Measurements from ENCODE around the gene RHBDL3.

Gene RHBDL3

DNA sequence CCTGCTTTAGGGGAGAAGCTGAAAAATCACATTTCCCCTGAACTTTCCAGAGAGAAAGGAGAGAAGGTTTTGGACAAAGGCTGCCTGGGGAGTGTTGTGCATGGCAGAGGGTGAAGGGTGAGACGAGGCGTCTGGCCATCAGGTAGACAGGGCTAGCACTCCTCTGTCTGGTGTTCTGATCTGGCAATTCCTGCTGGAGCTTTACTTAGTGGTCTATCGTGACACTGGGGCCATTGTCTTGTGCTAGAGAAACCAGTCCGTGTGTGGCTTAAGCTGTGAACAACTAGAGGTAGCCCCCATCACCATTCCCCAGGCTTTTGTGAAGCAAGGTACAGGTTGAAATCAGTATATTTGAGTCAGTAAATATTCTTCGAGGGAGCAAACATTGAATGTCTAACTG is 8.5 kb downstream of the RHBDL3 start:
- TF ChIP-seq, protein P1, sequence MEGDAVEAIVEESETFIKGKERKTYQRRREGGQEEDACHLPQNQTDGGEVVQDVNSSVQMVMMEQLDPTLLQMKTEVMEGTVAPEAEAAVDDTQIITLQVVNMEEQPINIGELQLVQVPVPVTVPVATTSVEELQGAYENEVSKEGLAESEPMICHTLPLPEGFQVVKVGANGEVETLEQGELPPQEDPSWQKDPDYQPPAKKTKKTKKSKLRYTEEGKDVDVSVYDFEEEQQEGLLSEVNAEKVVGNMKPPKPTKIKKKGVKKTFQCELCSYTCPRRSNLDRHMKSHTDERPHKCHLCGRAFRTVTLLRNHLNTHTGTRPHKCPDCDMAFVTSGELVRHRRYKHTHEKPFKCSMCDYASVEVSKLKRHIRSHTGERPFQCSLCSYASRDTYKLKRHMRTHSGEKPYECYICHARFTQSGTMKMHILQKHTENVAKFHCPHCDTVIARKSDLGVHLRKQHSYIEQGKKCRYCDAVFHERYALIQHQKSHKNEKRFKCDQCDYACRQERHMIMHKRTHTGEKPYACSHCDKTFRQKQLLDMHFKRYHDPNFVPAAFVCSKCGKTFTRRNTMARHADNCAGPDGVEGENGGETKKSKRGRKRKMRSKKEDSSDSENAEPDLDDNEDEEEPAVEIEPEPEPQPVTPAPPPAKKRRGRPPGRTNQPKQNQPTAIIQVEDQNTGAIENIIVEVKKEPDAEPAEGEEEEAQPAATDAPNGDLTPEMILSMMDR (IDR thresholded peaks at IDR 0.05; ENCODE audit: low read length), result no peak
- TF ChIP-seq EZH2phosphoT487 (IDR thresholded peaks at IDR 0.05; ENCODE audit: low read length) (no peak), EZH2 (optimal IDR thresholded peaks at IDR 0.05; ENCODE audit: low read depth, low read length) (no peak)
- DNase-seq, result no peak
- Histone ChIP-seq H3F3A (ENCODE audit: insufficient read depth, low read length) (no peaks in the 10 kb centered on the region), H2AFZ (ENCODE audit: low read length) (no peak overlapping the region), H3K79me2 (ENCODE audit: low read length) (no peaks in the 10 kb centered on the region), H3K4me2 (ENCODE audit: low read depth, low read length) (no peak overlapping the region), H3K9ac (ENCODE audit: low read length) (no peak overlapping the region), H3K4me1 (ENCODE audit: low read length) (no peaks in the 10 kb centered on the region), H3K9me3 (replicated peaks; ENCODE audit: insufficient read depth, low read length) (no peaks in the 10 kb centered on the region), H3K36me3 (replicated peaks; ENCODE audit: insufficient read depth, low read length) (no peaks in the 10 kb centered on the region), H4K20me1 (ENCODE audit: insufficient read depth, low read length) (no peaks in the 10 kb centered on the region), H3K9me2 (replicated peaks; ENCODE audit: insufficient read depth, low read length) (no peaks in the 10 kb centered on the region), H3K27me3 (replicated peaks; ENCODE audit: insufficient read depth, low read length) (no peaks in the 10 kb centered on the region), H3K27ac (ENCODE audit: low read length) (no peak overlapping the region), H3K4me3 (ENCODE audit: low read length) (no peak overlapping the region)

DNA sequence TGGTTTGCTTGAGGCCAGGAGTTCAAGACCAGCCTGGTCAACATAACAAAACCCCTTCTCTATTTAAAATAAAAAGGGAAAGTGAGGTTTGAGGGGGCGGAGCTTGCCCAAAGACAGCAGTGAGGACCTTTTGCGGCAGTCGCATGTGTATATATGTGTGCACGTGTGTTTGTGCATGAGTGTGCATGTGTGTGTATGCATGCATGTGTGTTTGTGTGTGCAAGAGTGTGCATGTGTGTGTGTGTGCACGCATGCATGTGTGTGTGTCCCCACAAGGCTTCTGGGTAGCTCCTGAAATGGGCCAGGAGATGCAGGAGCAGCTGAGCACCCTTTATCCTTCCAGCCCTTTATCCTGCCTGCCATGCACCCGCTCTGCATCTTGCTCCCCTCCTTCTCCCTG is 9.0 kb downstream of the RHBDL3 start:
- Histone ChIP-seq H3K27ac (ENCODE audit: low read length) (no peak overlapping the region), H3K36me3 (replicated peaks; ENCODE audit: insufficient read depth, low read length) (no peaks in the 10 kb centered on the region), H3K4me1 (ENCODE audit: low read length) (no peaks in the 10 kb centered on the region), H3K27me3 (replicated peaks; ENCODE audit: insufficient read depth, low read length) (no peaks in the 10 kb centered on the region), H3K79me2 (ENCODE audit: low read length) (no peaks in the 10 kb centered on the region), H3K4me3 (ENCODE audit: low read length) (no peak overlapping the region), H2AFZ (ENCODE audit: low read length) (no peak overlapping the region), H4K20me1 (ENCODE audit: insufficient read depth, low read length) (no peaks in the 10 kb centered on the region), H3F3A (ENCODE audit: insufficient read depth, low read length) (no peaks in the 10 kb centered on the region), H3K9me3 (replicated peaks; ENCODE audit: insufficient read depth, low read length) (no peaks in the 10 kb centered on the region), H3K9me2 (replicated peaks; ENCODE audit: insufficient read depth, low read length) (no peaks in the 10 kb centered on the region), H3K4me2 (ENCODE audit: low read depth, low read length) (no peak overlapping the region), H3K9ac (ENCODE audit: low read length) (no peak overlapping the region)
- TF ChIP-seq EZH2 (optimal IDR thresholded peaks at IDR 0.05; ENCODE audit: low read depth, low read length) (no peak), EZH2phosphoT487 (IDR thresholded peaks at IDR 0.05; ENCODE audit: low read length) (no peak)
- TF ChIP-seq, protein P1 (IDR thresholded peaks at IDR 0.05; ENCODE audit: low read length), result no peak
- DNase-seq, result no peak

DNA sequence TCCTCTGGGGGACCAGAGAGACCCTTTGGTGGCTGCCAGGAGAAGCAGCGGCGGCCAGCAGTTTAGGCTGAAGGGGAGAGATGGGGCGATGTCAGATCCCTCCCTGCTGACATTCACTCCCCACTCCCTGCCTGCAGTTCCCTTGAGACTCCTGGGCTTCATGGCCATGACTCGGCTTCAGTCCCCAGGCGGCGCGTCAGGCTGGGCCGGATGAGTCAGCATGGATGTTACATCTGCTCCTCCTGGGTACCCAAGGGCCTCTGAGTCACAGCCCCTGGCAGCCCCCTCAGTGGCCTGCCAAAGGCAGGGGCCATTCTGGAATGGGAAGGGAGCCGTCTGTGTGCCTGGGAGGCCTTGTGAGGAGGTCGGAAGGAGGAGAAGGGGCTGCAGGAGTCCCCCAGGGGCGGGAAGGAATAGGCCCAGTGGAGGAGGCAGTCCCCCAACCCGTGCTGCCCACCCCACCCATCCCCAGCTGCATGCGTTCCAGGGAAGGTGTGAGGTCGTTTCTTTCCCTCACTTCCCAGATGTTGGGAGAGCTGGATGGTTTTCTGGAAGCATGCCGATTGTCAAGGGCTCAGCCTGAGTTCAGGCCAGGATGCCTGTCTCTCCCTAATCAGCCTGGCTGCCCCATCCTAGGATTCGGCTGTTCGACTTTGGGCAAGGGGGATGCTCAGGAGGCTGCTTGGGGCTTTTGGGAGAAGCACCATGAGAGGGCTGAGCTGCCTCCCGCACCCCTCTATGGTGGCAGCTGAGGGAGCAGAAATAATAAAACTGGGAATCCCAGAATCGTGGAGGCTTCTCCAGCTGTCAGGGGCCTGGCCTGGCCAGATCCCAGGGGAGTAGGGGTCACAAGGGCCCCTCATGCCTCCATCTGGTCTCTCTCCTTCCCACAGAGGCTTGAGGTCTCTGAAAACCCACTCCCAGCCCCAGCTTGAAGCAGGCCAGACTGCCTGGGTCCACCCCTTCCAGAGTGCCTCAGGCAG is 9.7 kb downstream of the RHBDL3 start:
- no peak overlapping the region for H3K27ac ChIP-seq (ENCODE audit: low read length)
- no peak for DNase-seq

More for the DNA sequence above, 9.7 kb downstream of the RHBDL3 start:
- H4K20me1 ChIP-seq (ENCODE audit: insufficient read depth, low read length), result no peaks in the 10 kb centered on the region
- no peaks in the 10 kb centered on the region for H3K9me3 ChIP-seq (replicated peaks; ENCODE audit: insufficient read depth, low read length)
- no peaks in the 10 kb centered on the region for H3K9me2 ChIP-seq (replicated peaks; ENCODE audit: insufficient read depth, low read length)
- H3K4me2 ChIP-seq (ENCODE audit: low read depth, low read length), result no peak overlapping the region
- no peaks in the 10 kb centered on the region for H3K79me2 ChIP-seq (ENCODE audit: low read length)
- no peak overlapping the region for H3K4me3 ChIP-seq (ENCODE audit: low read length)
- no peak overlapping the region for H3K9ac ChIP-seq (ENCODE audit: low read length)
- TF ChIP-seq, protein P1 (IDR thresholded peaks at IDR 0.05; ENCODE audit: low read length), result no peak
- TF ChIP-seq EZH2phosphoT487 (IDR thresholded peaks at IDR 0.05; ENCODE audit: low read length) (no peak), EZH2 (optimal IDR thresholded peaks at IDR 0.05; ENCODE audit: low read depth, low read length) (no peak)
- H3K4me1 ChIP-seq (ENCODE audit: low read length), result no peaks in the 10 kb centered on the region
- H3F3A ChIP-seq (ENCODE audit: insufficient read depth, low read length), result no peaks in the 10 kb centered on the region
- no peaks in the 10 kb centered on the region for H3K27me3 ChIP-seq (replicated peaks; ENCODE audit: insufficient read depth, low read length)
- no peak overlapping the region for H2AFZ ChIP-seq (ENCODE audit: low read length)
- H3K36me3 ChIP-seq (replicated peaks; ENCODE audit: insufficient read depth, low read length), result no peaks in the 10 kb centered on the region
